ENCODE measurements around the gene DEFB132.

GRCh38 chr20:308427-309038 is 51.0 kb downstream of the DEFB132 start:
- no peak for TF ChIP-seq POLR2AphosphoS5 (IDR thresholded peaks at IDR 0.05; ENCODE audit: low read depth, low read length)
- TF ChIP-seq POLR2A (IDR thresholded peaks at IDR 0.05; ENCODE audit: low read depth, low read length): no peak
